ENCODE data around the gene RPL38.

Gene RPL38

GRCh38 chr17:74226252-74226651 is 22.8 kb downstream of the RPL38 start (continued):
- TF ChIP-seq ZNF239 (tag by site-specific recombination; IDR thresholded peaks at IDR 0.05): no peak
- TF ChIP-seq ZNF776 (tag by site-specific recombination; IDR thresholded peaks at IDR 0.05; ENCODE audit: borderline replicate concordance): no peak

- TF ChIP-seq ZNF785 (tag by site-specific recombination; IDR thresholded peaks at IDR 0.05) (no peak), ZNF214 (tag by site-specific recombination; IDR thresholded peaks at IDR 0.05; ENCODE audit: borderline replicate concordance) (no peak), ZNF26 (tag by site-specific recombination; IDR thresholded peaks at IDR 0.05) (no peak), YY1 (tag by site-specific recombination; IDR thresholded peaks at IDR 0.05) (no peak), ZNF266 (tag by site-specific recombination; IDR thresholded peaks at IDR 0.05; ENCODE audit: low read depth) (no peak), ZSCAN16 (tag by site-specific recombination; IDR thresholded peaks at IDR 0.05) (no peak), ZNF791 (tag by site-specific recombination; IDR thresholded peaks at IDR 0.05) (no peak), ZNF112 (tag by site-specific recombination; IDR thresholded peaks at IDR 0.05) (no peak), ZNF707 (tag by site-specific recombination; IDR thresholded peaks at IDR 0.05) (no peak), ZBTB8A (tag by site-specific recombination; IDR thresholded peaks at IDR 0.05) (no peak)
- TF ChIP-seq, protein P1, sequence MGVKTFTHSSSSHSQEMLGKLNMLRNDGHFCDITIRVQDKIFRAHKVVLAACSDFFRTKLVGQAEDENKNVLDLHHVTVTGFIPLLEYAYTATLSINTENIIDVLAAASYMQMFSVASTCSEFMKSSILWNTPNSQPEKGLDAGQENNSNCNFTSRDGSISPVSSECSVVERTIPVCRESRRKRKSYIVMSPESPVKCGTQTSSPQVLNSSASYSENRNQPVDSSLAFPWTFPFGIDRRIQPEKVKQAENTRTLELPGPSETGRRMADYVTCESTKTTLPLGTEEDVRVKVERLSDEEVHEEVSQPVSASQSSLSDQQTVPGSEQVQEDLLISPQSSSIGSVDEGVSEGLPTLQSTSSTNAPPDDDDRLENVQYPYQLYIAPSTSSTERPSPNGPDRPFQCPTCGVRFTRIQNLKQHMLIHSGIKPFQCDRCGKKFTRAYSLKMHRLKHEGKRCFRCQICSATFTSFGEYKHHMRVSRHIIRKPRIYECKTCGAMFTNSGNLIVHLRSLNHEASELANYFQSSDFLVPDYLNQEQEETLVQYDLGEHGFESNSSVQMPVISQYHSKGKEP (tag by site-specific recombination; IDR thresholded peaks at IDR 0.05): no peak
- Histone ChIP-seq H3K27ac (ENCODE audit: extremely low read depth, low read depth, low read length) (no peak overlapping the region), H3K36me3 (ENCODE audit: control insufficient read depth in 2 of 2, insufficient read depth in 1 of 2, low read length in 2 of 2) (peaks cover 0 to 10% of the 10 kb centered on the region in 2 experiments; a peak in 1 of 3 replicates), H3K9me3 (ENCODE audit: control insufficient read depth, insufficient read depth, low read depth, low read length) (no peaks in the 10 kb centered on the region), H3K4me1 (ENCODE audit: control insufficient read depth, insufficient read depth, low read length) (no peaks in the 10 kb centered on the region), H3K4me3 (ENCODE audit: low read depth, low read length) (no peak overlapping the region)
- CTCF ChIA-PET: interaction anchor here (0.7 kb wide), 1 partner anchor 210 kb away, joined by 5 read pairs; no protein-coding TSS in a partner anchor
- POLR2A ChIA-PET: interaction anchor here (0.7 kb wide), 1 partner anchor 199 kb away, joined by 5 read pairs; no protein-coding TSS in a partner anchor
These were observed 24.0 kb downstream of the RPL38 start for GRCh38 chr17:74227271-74228080.

GRCh38 chr17:74228306-74228978 is 25.0 kb downstream of the RPL38 start:
- Histone ChIP-seq H3K27ac (ENCODE audit: extremely low read depth, low read depth, low read length) (no peak overlapping the region), H3K9me3 (ENCODE audit: control insufficient read depth, insufficient read depth, low read depth, low read length) (no peaks in the 10 kb centered on the region), H3K36me3 (ENCODE audit: control insufficient read depth in 2 of 2, insufficient read depth in 1 of 2, low read length in 2 of 2) (peaks cover 0 to 10% of the 10 kb centered on the region in 2 experiments; a peak in 1 of 3 replicates), H3K4me3 (ENCODE audit: low read depth, low read length) (no peak overlapping the region), H3K4me1 (ENCODE audit: control insufficient read depth, insufficient read depth, low read length) (no peaks in the 10 kb centered on the region)
- ChIA-PET CTCF (no interaction called here), POLR2A (interaction anchor here (0.7 kb wide), 1 partner anchor 200 kb away, joined by 5 read pairs; no protein-coding TSS in a partner anchor)
- no peak for TF ChIP-seq PRDM2 (tag by site-specific recombination; IDR thresholded peaks at IDR 0.05; ENCODE audit: borderline replicate concordance)
- TF ChIP-seq ZNF654 (tag by site-specific recombination; IDR thresholded peaks at IDR 0.05; ENCODE audit: low read depth): no peak
- no peak for TF ChIP-seq ZNF302 (tag by site-specific recombination; IDR thresholded peaks at IDR 0.05; ENCODE audit: low read depth)
- TF ChIP-seq PBX3 (CRISPR knock-in tag; IDR thresholded peaks at IDR 0.05): no peak
- TF ChIP-seq ZNF335 (tag by site-specific recombination; conservative IDR thresholded peaks at IDR 0.05): no peak
- TF ChIP-seq ZFP41 (tag by site-specific recombination; IDR thresholded peaks at IDR 0.05; ENCODE audit: borderline replicate concordance): no peak
- no peak for TF ChIP-seq ZNF660 (tag by site-specific recombination; IDR thresholded peaks at IDR 0.05)

Data from HEK293 (cell line).